GM18508 (cell line): Measurements from ENCODE around the gene OBSCN.

Experiments
- ATAC-seq: cut with Tn5 transposase; IDR thresholded peaks from one replicate; pipeline ENCODE4 v1.9.1; 2021; ENCODE audit warnings: moderate number of reproducible peaks; ENCODE audit not compliant: insufficient read depth, unreplicated experiment

Gene OBSCN

DNA sequence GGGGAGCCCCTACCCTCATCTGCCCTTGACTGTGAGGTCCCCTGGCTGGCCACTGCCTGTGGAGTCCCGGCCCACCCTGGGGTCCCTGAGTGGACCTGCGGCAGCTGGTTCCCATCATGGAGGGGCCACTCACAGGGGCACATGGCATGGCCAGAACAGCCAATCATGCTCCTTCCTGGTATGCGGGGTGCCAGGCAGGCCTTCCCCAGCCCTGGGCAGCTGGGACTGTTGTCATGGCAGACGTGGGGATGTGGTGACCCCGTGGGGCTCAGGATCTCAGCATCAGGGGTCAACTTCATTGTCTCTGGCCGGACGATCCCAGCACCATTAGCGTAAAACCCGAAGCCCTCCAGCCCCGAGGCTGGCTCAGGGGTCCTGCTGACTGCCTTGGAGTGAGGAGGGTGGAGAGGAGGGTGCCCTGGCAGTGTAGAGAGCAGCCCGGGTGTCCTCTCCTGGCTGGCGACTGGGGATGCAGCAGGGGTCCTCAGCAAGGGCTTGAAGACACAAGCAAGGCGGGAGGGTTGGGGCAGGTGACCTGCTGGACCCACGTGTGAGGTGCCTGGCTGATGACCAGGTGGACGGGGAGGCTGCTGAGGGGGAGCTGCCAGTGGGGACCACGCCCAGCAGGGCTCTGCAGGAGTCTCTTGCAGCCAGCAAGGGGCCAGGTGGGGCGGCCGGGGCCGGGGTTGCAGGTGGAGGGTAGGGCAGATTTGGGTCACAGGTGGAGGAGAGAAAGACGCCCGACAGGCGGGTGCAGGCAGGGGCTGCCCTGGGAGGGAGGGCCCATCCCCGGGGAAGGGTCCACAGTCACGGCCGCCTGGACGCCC lies 153.7 kb downstream of the OBSCN start:
- ATAC-seq = no peak

DNA sequence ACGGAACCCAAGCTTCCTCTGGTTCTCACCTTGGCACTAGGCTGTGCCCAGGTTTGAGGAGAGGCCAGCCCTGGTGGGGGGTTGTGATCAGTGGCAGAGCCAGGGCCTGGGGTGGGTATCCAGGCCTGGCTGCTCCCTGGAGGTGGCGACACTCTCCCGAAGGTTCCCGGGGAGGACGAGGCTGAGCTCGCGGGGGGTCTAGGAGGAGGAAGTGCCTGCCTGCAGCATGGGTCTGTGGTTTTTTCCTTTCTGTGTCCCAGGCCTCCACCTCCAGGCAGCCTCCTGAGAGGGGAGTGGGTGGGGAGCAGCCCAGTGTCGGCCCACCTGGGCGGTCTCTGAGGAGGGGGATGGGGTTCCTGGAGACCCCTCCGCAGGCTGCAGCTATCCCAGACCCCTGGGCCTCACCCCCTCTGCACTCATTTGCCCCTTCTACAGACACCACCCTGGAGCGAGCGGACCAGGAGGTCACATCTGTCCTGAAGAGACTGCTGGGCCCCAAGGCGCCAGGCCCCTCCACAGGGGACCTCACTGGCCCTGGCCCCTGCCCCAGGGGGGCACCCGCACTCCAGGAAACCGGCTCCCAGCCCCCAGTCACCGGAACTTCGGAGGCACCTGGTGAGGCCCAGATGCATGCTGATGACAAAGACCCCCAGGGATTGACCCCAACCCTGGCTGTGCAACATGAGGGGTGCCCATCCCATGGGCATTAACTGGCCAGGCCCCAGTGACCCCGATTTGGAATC lies 154.5 kb downstream of the OBSCN start:
- ATAC-seq = no peak

DNA sequence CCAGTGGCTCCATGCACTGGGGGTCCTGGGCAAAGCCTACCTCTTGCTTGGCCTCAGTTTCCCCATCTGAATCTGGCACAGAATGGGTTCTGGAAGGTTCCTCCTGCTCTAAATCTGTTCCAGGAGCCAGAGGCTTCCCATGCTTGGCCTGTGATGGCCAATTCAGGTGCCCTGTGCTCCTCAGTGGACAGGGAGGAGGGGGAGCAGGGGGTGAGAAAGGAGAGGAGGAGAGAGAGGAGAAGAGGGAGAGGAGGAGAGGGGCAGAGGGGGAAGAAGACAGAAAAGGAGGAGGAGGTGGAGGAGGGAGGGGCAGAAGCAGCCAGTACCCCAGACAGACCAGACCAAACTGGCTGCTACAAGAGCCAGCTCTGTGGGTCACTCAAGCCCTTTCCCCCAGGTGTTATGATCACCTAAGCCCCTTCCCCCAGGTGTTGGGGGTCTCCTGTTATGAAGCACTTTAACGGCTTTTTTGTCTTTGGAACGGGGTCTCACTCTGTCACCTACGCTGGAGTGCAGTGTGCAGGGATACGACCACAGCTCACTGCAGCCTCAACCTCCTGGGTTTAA lies 155.1 kb downstream of the OBSCN start:
- no peak for ATAC-seq

DNA sequence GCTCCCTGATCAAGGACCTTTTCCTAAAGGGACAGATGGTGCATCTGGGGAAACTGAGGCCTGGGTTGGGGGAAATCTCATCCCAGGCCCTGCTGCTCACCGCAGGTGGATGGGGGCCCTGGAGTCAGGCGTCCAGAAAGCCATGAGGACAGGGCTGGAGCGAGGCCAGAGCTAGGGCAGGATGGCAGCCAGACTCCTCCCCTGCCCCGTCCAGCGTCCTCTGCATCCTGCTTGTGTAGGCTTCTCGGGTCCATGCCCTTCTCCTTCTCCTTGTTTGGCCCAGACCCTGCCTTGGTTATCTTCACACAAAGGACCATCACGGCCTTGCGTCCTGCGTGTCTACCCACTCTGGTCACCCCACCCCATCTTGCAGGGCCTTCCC lies 155.8 kb downstream of the OBSCN start:
- no peak for ATAC-seq

DNA sequence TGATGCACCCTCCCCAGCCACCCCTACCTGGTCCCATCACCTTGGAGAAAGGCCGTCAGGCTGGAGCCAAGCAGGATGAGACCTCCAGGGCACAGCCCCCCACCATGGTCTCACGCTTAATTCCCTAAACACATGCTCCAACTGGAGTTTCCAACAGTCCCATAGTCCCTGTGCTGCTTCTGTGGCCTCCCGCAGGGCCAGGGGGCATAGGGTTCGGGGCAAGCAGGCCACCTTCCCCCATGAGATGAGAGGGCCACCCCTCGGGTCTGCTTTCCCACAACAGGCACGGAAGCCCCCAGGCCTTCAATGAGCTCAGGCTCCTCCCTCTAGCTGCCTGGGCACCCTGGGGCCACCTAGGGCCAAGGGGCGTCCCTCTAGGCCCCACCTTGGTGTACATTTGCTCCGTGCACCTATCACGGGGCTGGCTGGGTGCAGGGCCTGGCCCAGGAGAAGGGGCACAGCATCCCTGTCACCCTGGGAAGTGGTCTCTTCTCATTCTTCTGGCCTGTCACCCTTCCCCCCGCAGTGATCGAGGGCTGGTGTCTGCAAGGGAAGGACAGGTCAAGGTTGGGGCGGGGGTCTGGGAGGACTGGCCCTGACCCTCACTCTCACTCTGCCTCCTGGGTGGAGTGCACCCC lies 156.3 kb downstream of the OBSCN start:
- no peak for ATAC-seq

DNA sequence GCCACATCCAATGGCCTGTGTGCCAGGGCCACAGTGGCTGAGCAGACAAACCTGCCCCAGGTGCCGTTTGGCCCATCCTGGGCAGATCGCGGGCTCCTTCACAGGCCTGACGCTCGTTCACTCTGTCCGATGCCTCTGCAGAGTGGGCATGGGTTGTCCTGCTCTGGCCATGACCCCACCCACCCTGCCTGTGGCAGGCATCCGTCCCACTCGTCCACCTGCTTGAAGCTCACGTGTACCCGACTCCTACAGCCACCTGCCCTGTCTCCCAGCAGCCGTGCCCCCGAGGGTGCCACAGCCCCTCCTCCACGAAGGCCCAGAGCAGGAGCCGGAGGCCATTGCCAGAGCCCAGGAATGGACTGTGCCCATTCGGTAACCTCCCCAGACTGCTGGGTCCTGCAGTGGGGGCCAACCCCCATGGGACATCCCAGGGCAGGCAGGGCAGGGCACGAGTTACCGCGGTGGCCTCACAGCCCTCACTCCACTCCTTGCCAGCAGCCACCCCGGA lies 156.9 kb downstream of the OBSCN start:
- ATAC-seq = no peak

DNA sequence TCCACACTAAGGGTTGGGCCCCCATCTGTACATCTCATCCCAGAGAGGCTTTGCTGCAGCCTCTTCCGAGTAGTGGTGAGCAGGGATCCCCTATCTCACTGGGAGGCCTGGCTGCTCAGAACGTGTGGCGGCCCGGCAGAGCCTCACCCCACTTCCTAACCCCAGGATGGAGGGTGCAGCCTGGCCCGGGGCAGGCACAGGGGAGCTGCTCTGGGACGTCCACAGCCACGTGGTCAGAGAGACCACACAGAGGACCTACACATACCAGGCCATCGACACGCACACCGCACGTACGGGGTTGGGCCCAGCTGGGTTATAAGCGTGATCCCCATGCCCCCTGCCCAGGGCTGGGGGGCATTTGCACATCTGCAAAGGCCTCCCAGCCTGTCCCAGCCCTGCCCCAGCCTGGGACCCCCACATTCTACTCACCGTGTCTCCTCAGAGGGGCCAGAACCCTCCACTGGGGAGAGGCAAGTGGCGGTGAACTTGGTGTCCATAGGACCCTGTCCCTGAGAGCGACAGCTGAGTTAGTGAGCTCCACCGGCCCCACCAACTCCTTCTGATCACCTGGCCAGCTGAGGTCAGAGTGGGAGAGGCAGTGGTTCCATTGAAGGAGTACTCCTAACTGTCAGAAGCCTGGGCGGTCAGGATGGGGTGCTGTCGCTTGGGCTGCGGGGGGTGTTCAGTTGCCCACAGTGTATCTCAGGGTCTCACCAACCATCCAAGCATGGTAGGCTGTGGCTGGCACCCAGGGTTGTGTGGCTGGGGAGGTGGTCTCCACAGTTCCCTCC lies 157.6 kb downstream of the OBSCN start:
- no peak for ATAC-seq

DNA sequence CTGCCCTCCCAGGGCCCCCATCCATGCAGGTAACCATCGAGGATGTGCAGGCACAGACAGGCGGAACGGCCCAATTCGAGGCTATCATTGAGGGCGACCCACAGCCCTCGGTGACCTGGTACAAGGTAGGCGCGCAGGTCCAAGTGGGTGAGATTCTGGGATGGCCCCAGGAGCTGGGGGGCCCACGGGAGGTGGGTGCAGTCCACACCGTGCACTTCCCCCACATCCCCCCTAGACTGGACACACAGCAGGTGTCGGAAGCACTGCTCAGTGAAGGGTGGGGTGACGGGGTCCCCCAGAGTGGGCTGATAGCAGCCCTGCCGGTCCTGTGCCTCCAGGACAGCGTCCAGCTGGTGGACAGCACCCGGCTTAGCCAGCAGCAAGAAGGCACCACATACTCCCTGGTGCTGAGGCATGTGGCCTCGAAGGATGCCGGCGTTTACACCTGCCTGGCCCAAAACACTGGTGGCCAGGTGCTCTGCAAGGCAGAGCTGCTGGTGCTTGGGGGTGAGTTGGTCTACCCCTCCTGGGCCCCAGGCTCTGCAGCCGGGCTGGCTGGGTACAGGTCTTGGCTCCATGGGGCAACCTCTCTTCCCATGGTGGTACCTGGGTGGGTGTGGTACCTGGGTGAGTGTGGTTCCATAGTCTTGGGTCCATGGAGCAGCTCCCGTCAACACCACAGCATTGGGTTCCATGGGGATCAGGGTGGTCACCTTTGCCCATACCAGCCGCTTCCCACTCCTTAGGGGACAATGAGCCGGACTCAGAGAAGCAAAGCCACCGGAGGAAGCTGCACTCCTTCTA lies 158.4 kb downstream of the OBSCN start:
- no peak for ATAC-seq

DNA sequence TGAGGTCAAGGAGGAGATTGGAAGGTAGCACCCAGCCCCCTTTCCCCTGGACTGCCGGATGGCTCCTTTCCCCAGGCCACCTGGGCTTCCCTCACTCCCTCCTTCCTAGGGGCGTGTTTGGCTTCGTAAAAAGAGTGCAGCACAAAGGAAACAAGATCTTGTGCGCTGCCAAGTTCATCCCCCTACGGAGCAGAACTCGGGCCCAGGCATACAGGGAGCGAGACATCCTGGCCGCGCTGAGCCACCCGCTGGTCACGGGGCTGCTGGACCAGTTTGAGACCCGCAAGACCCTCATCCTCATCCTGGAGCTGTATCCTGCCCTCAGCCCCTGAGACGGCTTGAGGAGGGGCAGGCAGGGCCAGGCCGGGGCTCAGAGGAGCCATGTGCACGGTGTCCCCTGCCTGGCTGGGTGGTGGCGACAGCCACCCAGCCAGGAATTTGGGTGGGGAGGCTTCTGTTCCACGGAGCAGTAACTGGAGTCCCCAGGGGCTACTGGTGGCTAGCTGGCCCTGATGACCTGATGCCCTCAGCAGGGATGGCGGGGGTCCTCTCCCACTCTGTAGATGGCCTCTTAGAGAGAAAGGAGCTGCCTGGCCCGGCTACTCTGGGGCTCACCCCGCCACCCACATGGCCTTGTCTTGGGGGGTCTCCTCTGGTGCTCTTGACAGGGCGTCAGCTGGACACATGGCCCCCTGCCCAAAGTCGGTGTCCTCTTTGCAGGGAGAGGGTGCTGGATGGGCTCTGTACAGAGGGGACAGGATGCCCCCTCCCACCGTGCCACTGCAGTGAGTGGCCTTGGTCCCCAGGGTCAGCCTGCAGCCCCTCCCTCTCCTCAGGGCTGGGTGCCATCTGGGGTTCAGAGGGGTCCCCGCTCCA lies 159.3 kb downstream of the OBSCN start:
- ATAC-seq = no peak

DNA sequence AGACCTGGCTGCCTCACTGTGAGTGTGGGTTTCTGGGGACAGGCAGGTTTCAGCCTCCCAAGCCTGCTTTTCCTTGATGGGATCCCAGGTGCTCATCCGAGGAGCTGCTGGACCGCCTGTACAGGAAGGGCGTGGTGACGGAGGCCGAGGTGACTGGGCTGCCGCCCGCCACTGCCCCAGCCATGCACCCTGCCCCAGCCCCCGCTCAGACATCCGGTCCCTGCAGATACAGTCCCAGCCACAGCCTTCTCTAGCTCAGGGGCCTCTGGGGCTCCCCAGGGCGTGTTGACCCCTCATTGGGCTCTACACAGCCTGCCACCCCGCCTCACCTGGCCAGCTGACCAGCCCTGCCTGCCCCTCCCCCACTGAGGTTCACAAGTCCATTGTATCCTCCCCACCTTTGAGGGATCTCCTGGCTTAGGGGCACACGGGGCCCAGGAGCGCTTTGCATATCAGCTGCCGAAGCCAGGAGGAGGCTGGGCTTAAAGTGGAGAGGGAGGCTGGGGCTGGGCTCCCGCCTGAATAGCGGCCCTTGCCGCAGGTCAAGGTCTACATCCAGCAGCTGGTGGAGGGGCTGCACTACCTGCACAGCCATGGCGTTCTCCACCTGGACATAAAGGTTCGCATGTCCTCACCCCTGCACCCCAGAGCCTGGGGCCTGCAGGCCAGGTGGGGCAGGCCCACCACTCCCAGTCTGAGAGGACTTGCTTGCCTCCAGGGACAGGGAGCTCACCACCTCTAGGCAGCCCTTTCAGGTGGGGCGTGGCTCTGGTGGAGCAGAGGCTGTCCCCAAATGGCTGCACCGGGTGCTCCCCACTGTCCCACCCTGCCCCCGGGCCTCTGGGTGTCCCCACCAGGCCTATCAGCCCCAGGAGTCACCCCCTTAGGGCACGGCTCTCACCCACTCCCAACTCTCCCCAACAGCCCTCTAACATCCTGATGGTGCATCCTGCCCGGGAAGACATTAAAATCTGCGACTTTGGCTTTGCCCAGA lies 160.3 kb downstream of the OBSCN start:
- ATAC-seq = no peak

DNA sequence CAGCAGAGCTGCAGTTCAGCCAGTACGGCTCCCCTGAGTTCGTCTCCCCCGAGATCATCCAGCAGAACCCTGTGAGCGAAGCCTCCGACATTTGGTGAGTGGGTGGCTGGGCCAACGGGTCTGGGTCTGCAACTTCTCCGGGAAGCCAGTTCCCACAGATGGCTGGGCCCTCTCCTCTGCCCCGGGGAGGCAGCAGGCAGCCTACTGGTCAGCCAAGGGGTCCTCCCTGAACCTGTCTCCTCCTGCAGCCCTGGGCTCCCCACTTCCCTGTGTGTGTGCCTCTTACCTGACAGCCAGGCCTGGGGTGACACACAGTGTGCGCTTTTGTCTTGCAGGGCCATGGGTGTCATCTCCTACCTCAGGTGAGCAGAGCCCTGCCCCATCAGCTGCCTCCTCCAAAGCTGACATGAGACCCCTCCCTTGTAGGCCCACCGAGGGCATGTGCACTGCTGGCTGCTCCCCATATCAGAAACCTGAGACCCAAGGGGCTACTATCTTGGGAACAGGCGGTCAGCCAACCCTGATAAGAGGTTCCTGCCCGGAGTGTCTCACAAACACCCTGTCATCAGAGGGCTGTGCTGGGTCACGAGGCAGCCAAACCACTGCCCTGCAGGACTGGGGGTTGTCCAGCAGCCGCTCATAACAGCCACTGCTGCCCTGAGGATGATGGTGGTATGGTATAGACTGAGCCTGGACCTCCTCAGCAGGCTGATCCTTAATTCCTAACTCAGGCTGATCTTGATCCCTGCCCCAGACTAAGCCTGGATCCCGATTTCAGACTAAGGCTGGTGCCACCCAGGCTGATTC lies 161.2 kb downstream of the OBSCN start:
- ATAC-seq = no peak

DNA sequence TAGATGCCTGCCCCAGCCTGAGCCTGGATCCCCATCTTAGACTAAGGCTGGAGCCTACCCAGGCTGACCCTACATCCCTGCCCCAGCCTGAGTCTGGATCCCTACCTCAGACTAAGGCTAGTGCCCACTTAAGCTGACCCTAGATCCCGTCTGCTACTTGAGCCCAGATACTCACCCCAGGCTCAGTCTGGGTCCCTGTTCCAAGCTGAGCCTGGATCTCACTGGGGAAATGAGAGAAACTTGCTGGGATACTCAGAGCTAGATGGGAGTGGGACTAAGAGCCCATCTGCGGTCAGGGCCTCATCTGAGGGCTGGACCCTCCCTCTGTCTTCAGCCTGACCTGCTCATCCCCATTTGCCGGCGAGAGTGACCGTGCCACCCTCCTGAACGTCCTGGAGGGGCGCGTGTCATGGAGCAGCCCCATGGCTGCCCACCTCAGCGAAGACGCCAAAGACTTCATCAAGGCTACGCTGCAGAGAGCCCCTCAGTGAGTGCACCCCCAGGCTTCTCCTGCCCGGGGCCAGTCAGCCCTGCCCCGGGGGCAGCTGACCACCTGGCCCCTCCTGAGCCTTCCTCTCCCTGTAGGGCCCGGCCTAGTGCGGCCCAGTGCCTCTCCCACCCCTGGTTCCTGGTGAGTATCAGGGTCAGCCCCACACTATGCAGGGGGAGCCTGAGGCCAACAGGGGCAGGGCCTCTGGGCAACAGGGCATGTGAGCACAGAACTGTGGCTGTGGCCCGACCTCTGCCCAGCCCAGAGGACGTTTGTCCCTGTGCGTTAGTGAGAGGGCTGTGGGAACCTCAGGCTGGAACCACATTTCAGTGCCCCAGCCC lies 162.0 kb downstream of the OBSCN start:
- no peak for ATAC-seq

DNA sequence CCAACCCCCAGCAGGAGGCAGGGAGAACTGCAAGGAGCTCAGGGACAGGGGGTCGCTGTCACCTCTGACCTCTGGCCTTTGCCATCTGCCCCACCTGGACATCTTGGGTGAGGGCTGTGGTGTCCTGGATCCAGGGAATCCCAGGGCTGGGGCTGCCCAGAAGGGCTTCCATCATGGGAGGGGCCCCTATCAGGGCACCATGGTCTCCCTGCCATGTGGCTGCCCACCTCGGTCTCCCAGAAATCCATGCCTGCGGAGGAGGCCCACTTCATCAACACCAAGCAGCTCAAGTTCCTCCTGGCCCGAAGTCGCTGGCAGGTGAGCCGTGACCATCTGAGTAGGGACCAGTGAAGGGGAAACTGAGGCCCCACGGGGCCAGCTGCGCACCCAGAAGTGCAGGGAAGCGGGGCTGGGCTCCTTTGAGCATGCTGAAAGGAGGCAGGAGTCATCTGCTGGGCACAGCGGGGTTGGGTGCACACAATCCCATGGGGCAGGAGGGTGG lies 162.6 kb downstream of the OBSCN start:
- no peak for ATAC-seq

DNA sequence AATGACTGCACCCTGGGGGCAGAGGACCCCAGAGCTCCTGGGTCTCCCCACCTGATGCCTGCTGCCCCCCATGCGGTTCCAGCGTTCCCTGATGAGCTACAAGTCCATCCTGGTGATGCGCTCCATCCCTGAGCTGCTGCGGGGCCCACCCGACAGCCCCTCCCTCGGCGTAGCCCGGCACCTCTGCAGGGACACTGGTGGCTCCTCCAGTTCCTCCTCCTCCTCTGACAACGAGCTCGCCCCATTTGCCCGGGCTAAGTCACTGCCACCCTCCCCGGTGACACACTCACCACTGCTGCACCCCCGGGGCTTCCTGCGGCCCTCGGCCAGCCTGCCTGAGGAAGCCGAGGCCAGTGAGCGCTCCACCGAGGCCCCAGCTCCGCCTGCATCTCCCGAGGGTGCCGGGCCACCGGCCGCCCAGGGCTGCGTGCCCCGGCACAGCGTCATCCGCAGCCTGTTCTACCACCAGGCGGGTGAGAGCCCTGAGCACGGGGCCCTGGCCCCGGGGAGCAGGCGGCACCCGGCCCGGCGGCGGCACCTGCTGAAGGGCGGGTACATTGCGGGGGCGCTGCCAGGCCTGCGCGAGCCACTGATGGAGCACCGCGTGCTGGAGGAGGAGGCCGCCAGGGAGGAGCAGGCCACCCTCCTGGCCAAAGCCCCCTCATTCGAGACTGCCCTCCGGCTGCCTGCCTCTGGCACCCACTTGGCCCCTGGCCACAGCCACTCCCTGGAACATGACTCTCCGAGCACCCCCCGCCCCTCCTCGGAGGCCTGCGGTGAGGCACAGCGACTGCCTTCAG lies 163.3 kb downstream of the OBSCN start:
- ATAC-seq = no peak
